Thymus (tissue), 11 donors: ENCODE measurements around the gene MGAT1. TPM values are rescaled to one million over a fixed set of nuclear protein-coding genes. Genes with fewer than 3 reads are reported as not detected.
"Not testable (repeated sequence)": the region's sequence is repeated elsewhere in the genome, so short reads cannot be mapped to it uniquely, and the experiment has no call there.

Experiments
- DNase-seq, 9 donors: peaks; one replicate each; pipeline ENCODE4 v3.0.0-alpha.2; 2013; ENCODE audit warnings: low spot score in 9 of 9, low read depth in 6 of 9, missing footprints in 1 of 9
- H3K27ac ChIP-seq, 2 donors: one replicate each; pipeline ENCODE4 v1.5.1; 2013; ENCODE audit warnings: control low read depth in 1 of 2, low read depth in 1 of 2, low read length in 1 of 2, mild to moderate bottlenecking in 1 of 2, moderate library complexity in 1 of 2
- H3K27me3 ChIP-seq, 2 donors: one replicate each; pipeline ENCODE4 v1.5.1; 2013; ENCODE audit warnings: low read length in 1 of 2; ENCODE audit not compliant: control insufficient read depth in 2 of 2, insufficient read depth in 1 of 2
- H3K36me3 ChIP-seq, 2 donors: one replicate each; pipeline ENCODE4 v1.5.1; 2013; ENCODE audit warnings: low read length in 1 of 2, mild to moderate bottlenecking in 1 of 2, moderate library complexity in 1 of 2; ENCODE audit not compliant: control insufficient read depth in 2 of 2, insufficient read depth in 2 of 2
- H3K4me1 ChIP-seq, 2 donors: one replicate each; pipeline ENCODE4 v1.5.1; 2013; ENCODE audit warnings: low read length in 2 of 2; ENCODE audit not compliant: control insufficient read depth in 2 of 2, insufficient read depth in 2 of 2
- H3K4me3 ChIP-seq, 2 donors: one replicate each; pipeline ENCODE4 v1.5.1; 2013; ENCODE audit warnings: low read length in 2 of 2, control low read depth in 1 of 2, mild to moderate bottlenecking in 1 of 2
- H3K9me3 ChIP-seq, 2 donors: one replicate each; pipeline ENCODE4 v1.5.1; 2013; ENCODE audit warnings: low read length in 1 of 2, mild to moderate bottlenecking in 1 of 2; ENCODE audit not compliant: control insufficient read depth in 2 of 2, insufficient read depth in 1 of 2
- WGBS: extraction: QIAGEN DNeasy Blood & Tissue Kit; methylation state at CpG from one replicate; pipeline ENCODE4 v1.1.7; 2013; 5-methylcytosine and 5-hydroxymethylcytosine counted together
- polyA plus RNA-seq: library from polyadenylated mRNA; stranded (reverse); fragments of 200-250 nt; gene quantifications from one replicate; pipeline ENCODE4 v1.2.3, GENCODE V29; 2013
- total RNA-seq: library from RNA; stranded (reverse); fragments of 120-200 nt; gene quantifications from one replicate; pipeline ENCODE4 v1.2.4, GENCODE V29; 2013
- donor health status: healthy.

MGAT1 gene
- total and polyA plus RNA-seq, 2 donors: 53.4 to 129 TPM

- Histone ChIP-seq H3K27me3 (peaks cover 0 to 6% of the 10 kb centered on the region in 2 donors), H3K4me3 (no peak overlapping the region), H3K27ac (no peak overlapping the region), H3K36me3 (no peaks in the 10 kb centered on the region), H3K9me3 (no peaks in the 10 kb centered on the region), H3K4me1 (no peaks in the 10 kb centered on the region)
- 98% methylated on average over 1 of the region's 1 CpG for WGBS
- DNase-seq: no peak
Observed at GRCh38 chr5:180776376-180776775, 26.2 kb downstream of the MGAT1 start.

GRCh38 chr5:180775624-180776023 is 27.0 kb downstream of the MGAT1 start:
- Histone ChIP-seq H3K27ac (no peak overlapping the region), H3K36me3 (no peaks in the 10 kb centered on the region), H3K27me3 (peaks cover 0 to 6% of the 10 kb centered on the region in 2 donors), H3K4me3 (no peak overlapping the region), H3K9me3 (no peaks in the 10 kb centered on the region), H3K4me1 (no peaks in the 10 kb centered on the region)
- DNase-seq: no peak
- WGBS: 96% methylated on average over 7 of the region's 7 CpGs

GRCh38 chr5:180771839-180772238 is 30.8 kb downstream of the MGAT1 start:
- DNase-seq: no peak
- no peak overlapping the region for H3K27ac ChIP-seq
- no peaks in the 10 kb centered on the region for H3K36me3 ChIP-seq
- H3K9me3 ChIP-seq: no peaks in the 10 kb centered on the region
- no peak overlapping the region for H3K4me3 ChIP-seq
- H3K27me3 ChIP-seq: peaks cover 0 to 6% of the 10 kb centered on the region in 2 donors
- H3K4me1 ChIP-seq: no peaks in the 10 kb centered on the region

GRCh38 chr5:180769821-180770220 is 32.8 kb downstream of the MGAT1 start:
- Histone ChIP-seq H3K4me1 (no peaks in the 10 kb centered on the region), H3K36me3 (no peaks in the 10 kb centered on the region), H3K4me3 (no peak overlapping the region), H3K9me3 (no peaks in the 10 kb centered on the region), H3K27me3 (no peaks in the 10 kb centered on the region), H3K27ac (no peak overlapping the region)
- DNase-seq: no peak
- 83% methylated on average over 3 of the region's 3 CpGs for WGBS

- Histone ChIP-seq H3K9me3 (peaks cover 0 to 5% of the 10 kb centered on the region in 2 donors), H3K27me3 (peaks cover 0 to 2% of the 10 kb centered on the region in 2 donors), H3K36me3 (no peaks in the 10 kb centered on the region), H3K27ac (no peak overlapping the region), H3K4me3 (no peak overlapping the region), H3K4me1 (no peaks in the 10 kb centered on the region)
- DNase-seq: no peak
- WGBS: 72% methylated on average over 2 of the region's 2 CpGs
Observed at GRCh38 chr5:180755601-180756000, 47.0 kb downstream of the MGAT1 start.

GRCh38 chr5:180744253-180744652 is 58.4 kb downstream of the MGAT1 start:
- H3K4me1 ChIP-seq: no peaks in the 10 kb centered on the region
- no peak overlapping the region for H3K27ac ChIP-seq
- no peaks in the 10 kb centered on the region for H3K9me3 ChIP-seq
- 73% methylated on average over 5 of the region's 5 CpGs for WGBS
- H3K27me3 ChIP-seq: peaks cover 0 to 19% of the 10 kb centered on the region in 2 donors
- DNase-seq: no peak
- H3K4me3 ChIP-seq: no peak overlapping the region
- no peaks in the 10 kb centered on the region for H3K36me3 ChIP-seq

- 95% methylated on average over 6 of the region's 6 CpGs for WGBS
Observed at GRCh38 chr5:180742727-180743126, 59.9 kb downstream of the MGAT1 start.

GRCh38 chr5:180740953-180741352 is 61.7 kb downstream of the MGAT1 start:
- DNase-seq, H3K9me3 ChIP-seq, H3K36me3 ChIP-seq, H3K4me1 ChIP-seq, H3K27ac ChIP-seq, H3K4me3 ChIP-seq: not testable (repeated sequence)
- 76% methylated on average over 4 of the region's 4 CpGs for WGBS
- peaks cover 0 to 22% of the 10 kb centered on the region in 2 donors for H3K27me3 ChIP-seq

More at GRCh38 chr5:180742727-180743126, 59.9 kb downstream of the MGAT1 start:
- Histone ChIP-seq H3K4me1 (no peaks in the 10 kb centered on the region), H3K27me3 (peaks cover 0 to 22% of the 10 kb centered on the region in 2 donors), H3K9me3 (no peaks in the 10 kb centered on the region), H3K4me3 (no peak overlapping the region), H3K36me3 (no peaks in the 10 kb centered on the region), H3K27ac (no peak overlapping the region)
- no peak for DNase-seq

- WGBS: 92% methylated on average over 2 of the region's 2 CpGs
Observed at GRCh38 chr5:180739958-180740357, 62.6 kb downstream of the MGAT1 start, which contains the start of gene OR2Y1. TSS of gene OR2Y1 (minus strand) at chr5:180740058. CDS start at chr5:180740058, 0 bp downstream.

GRCh38 chr5:180739271-180739670 is 63.3 kb downstream of the MGAT1 start:
- DNase-seq: no peak
- Histone ChIP-seq H3K4me1 (no peaks in the 10 kb centered on the region), H3K36me3 (no peaks in the 10 kb centered on the region), H3K27me3 (peaks cover 0 to 17% of the 10 kb centered on the region in 2 donors), H3K27ac (no peak overlapping the region), H3K9me3 (no peaks in the 10 kb centered on the region), H3K4me3 (no peak overlapping the region)
- WGBS: 93% methylated on average over 10 of the region's 10 CpGs

More at GRCh38 chr5:180739958-180740357, 62.6 kb downstream of the MGAT1 start, which contains the start of gene OR2Y1:
- no peak for DNase-seq
- H3K4me3 ChIP-seq: no peak within 1 kb of the TSS
- H3K4me1 ChIP-seq: no peaks in the 10 kb centered on the region
- H3K27ac ChIP-seq: no peak within 1 kb of the TSS
- H3K27me3 ChIP-seq: peaks cover 0 to 22% of the 10 kb centered on the region in 2 donors
- no peaks in the 10 kb centered on the region for H3K9me3 ChIP-seq
- H3K36me3 ChIP-seq: no peaks in the 10 kb centered on the region
